IMR-90 (cell line): Measurements from ENCODE around the gene PRCP.

ENCODE experiments used
- RCOR1 ChIP-seq: IDR thresholded peaks from 2 replicates; pipeline ENCODE4 v1.6.1; 2012; ENCODE audit warnings: mild to moderate bottlenecking, low read length, improper control_type of control experiment; ENCODE audit not compliant: insufficient replicate concordance
- RFX5 ChIP-seq: IDR thresholded peaks from 2 replicates; pipeline ENCODE4 v1.8.0; 2012; ENCODE audit warnings: low read depth, mild to moderate bottlenecking, low read length, moderate library complexity

DNA sequence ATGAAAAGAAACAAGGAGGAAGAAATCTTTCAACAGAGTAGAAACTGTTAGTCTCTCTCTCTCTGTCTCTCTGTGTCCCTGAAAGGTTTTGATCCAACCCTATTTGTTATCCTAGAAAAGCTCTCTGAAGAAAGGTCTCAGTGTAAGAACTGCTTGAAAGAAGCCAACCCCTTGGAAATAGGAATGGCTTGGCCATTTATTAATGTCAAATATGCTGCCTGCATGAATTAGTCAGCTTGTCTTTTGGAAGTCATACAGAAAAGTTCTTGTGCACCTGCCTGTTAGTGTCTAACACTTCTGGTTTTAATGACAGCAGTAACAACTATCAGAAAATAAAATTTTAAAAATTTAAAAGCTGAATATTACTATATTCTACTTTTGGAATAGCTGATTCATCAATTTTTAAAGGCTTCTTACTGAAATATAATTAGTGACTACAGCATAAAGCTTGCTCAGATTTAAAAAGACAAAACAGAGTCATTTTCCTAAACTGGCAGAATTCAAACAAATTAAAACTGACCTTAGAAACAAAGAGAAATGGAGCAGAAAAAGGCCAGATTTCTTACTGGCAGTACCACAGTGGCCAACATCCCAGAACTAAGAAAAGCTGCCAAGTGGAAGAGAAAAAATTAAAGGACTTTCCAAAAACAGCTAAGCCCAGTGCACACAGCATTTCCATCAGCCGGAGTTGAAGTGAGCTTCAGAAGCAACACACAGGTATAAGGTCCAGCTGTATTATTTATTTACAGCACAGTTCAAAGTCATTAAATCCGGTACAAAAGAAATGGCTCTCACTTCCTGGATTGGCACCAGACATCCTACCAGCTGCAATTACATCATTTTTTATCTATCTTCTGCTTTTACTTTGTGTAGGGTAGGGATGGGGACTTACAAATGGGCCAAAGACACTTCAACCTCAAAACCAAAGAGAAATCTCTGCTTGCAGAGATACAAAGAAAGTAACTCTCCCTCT, 76.3 kb downstream of the PRCP start:
- TF ChIP-seq RFX5, result no peak
- no peak for TF ChIP-seq RCOR1
